NCI-H146 treated with DMSO at 0.1 percent for 48 hours (cell line): Measurements from ENCODE around the gene ABCA13.

Experiments used
- DNase-seq: peaks from one replicate; lab custom pipeline; 2025; ENCODE audit not compliant: unreplicated experiment; lab: John Stamatoyannopoulos, UW

ABCA13 gene

GRCh38 chr7:48426331-48426965 lies 255.2 kb downstream of the ABCA13 start:
- DNase-seq, result no peak

- no peak for DNase-seq
These were observed 255.8 kb downstream of the ABCA13 start for GRCh38 chr7:48426966-48427555.

GRCh38 chr7:48427671-48428070 lies 256.4 kb downstream of the ABCA13 start:
- DNase-seq, result no peak

- DNase-seq, result no peak
These were observed 256.9 kb downstream of the ABCA13 start for GRCh38 chr7:48428091-48428684.

GRCh38 chr7:48429117-48429516 lies 257.9 kb downstream of the ABCA13 start:
- no peak for DNase-seq

- DNase-seq, result no peak
These were observed 266.9 kb downstream of the ABCA13 start for GRCh38 chr7:48438206-48438605.

GRCh38 chr7:48441848-48442492 lies 270.7 kb downstream of the ABCA13 start:
- DNase-seq, result no peak

- DNase-seq, result no peak
These were observed 271.8 kb downstream of the ABCA13 start for GRCh38 chr7:48443051-48443450.

GRCh38 chr7:48446721-48447120 lies 275.5 kb downstream of the ABCA13 start:
- DNase-seq, result no peak

- DNase-seq, result no peak
These were observed 281.0 kb downstream of the ABCA13 start for GRCh38 chr7:48452218-48452617.

- no peak for DNase-seq
These were observed 283.5 kb downstream of the ABCA13 start for GRCh38 chr7:48454750-48455192.

GRCh38 chr7:48455363-48455762 lies 284.1 kb downstream of the ABCA13 start:
- DNase-seq, result no peak

GRCh38 chr7:48458701-48459524 lies 287.7 kb downstream of the ABCA13 start:
- DNase-seq, result no peak

- DNase-seq, result no peak
These were observed 295.5 kb downstream of the ABCA13 start for GRCh38 chr7:48466713-48467112.

GRCh38 chr7:48471196-48471595 lies 299.9 kb downstream of the ABCA13 start:
- no peak for DNase-seq

GRCh38 chr7:48472640-48473039 lies 301.4 kb downstream of the ABCA13 start:
- DNase-seq, result no peak

GRCh38 chr7:48473205-48473865 lies 302.1 kb downstream of the ABCA13 start:
- no peak for DNase-seq

GRCh38 chr7:48481235-48481634 lies 310.0 kb downstream of the ABCA13 start:
- DNase-seq, result no peak

- DNase-seq, result no peak
These were observed 326.3 kb downstream of the ABCA13 start for GRCh38 chr7:48497521-48497920.

- no peak for DNase-seq
These were observed 330.8 kb downstream of the ABCA13 start for GRCh38 chr7:48502021-48502420.

GRCh38 chr7:48505051-48505450 lies 333.8 kb downstream of the ABCA13 start:
- no peak for DNase-seq
